ENCODE measurements around the gene RAMACL. TPM values are rescaled to one million over a fixed set of nuclear protein-coding genes. Genes with fewer than 3 reads are reported as not detected.

RAMACL gene
- total RNA-seq, 1 experiment from 2014 or later, result 0.28 TPM

GRCh38 chr6:166598441-166599138 lies 12.1 kb upstream of the RAMACL start:
- Mint-ChIP-seq H3K4me1 (peaks cover 22 to 26% of the 10 kb centered on the region in 2 experiments), H3K4me3 (no peak overlapping the region), H3K27me3 (ENCODE audit: low read depth) (peaks cover 1% of the 10 kb centered on the region; the same call in 1 of the 2 replicates), H3K9me3 (no peaks in the 10 kb centered on the region; a peak in 1 of 5 replicates), H3K27ac (no peak overlapping the region), H3K36me3 (ENCODE audit: insufficient read depth in 1 of 3, low read depth in 3 of 3) (peaks cover 0 to 11% (median 2%) of the 10 kb centered on the region in 3 experiments; a peak in 4 of 7 replicates)
- H2BK15ac ChIP-seq (ENCODE audit: low read depth, low read length), result no peak overlapping the region
- no peaks in the 10 kb centered on the region for H3K23me2 ChIP-seq (ENCODE audit: insufficient read length, low read depth, low read length, poor library complexity, severe bottlenecking)
- no peak overlapping the region for H4K5ac ChIP-seq (ENCODE audit: insufficient read length, low read depth, low read length)
- H2BK5ac ChIP-seq (ENCODE audit: insufficient read length, low read length), result no peak overlapping the region
- H4K20me1 ChIP-seq (ENCODE audit: control insufficient read depth, insufficient read depth, insufficient read length), result no peaks in the 10 kb centered on the region
- no peak overlapping the region for H3K4ac ChIP-seq (ENCODE audit: low read depth, low read length)
- no peak overlapping the region for H3K14ac ChIP-seq (ENCODE audit: insufficient read depth, low read length)
- no peak overlapping the region for H2BK120ac ChIP-seq (ENCODE audit: low read depth, low read length, poor library complexity, severe bottlenecking)
- no peak overlapping the region for H2AFZ ChIP-seq (ENCODE audit: low read length)
- H3K79me1 ChIP-seq (ENCODE audit: insufficient read depth, low read depth, low read length, poor library complexity, severe bottlenecking), result peaks cover 5% of the 10 kb centered on the region
- H2AK5ac ChIP-seq (ENCODE audit: insufficient read length, low read length), result no peak overlapping the region
- H3T11ph ChIP-seq (ENCODE audit: low read length), result no peak overlapping the region
- no peaks in the 10 kb centered on the region for H3K9me3 ChIP-seq (ENCODE audit: control insufficient read depth, low read depth, low read length)
- no peak overlapping the region for H2BK12ac ChIP-seq (ENCODE audit: insufficient read length, low read depth, low read length)
- H4K91ac ChIP-seq (ENCODE audit: insufficient read length, low read depth, low read length), result no peak overlapping the region
- no peak overlapping the region for H4K8ac ChIP-seq (replicated peaks; ENCODE audit: insufficient read length, low read depth, low read length)
- no peak overlapping the region for H3K4me2 ChIP-seq (ENCODE audit: insufficient read depth, insufficient read length, low read length)
- no CpG with 5 or more reads among the region's 11 CpGs for WGBS (ENCODE audit: extremely low coverage, insufficient read length, low lambda C conversion rate)
- peaks cover 3% of the 10 kb centered on the region; the same call in 1 of the 2 replicates for H3K4me1 ChIP-seq (ENCODE audit: insufficient read depth, low read length)
- H3K27ac ChIP-seq (ENCODE audit: insufficient read length, low read depth, low read length), result no peak overlapping the region
- no peak overlapping the region for H3K56ac ChIP-seq (ENCODE audit: insufficient read length, low read depth, low read length)
- no peak overlapping the region for H3K18ac ChIP-seq (ENCODE audit: insufficient read length, low read depth, low read length)
- no peak overlapping the region for H2BK20ac ChIP-seq (ENCODE audit: low read depth, low read length, poor library complexity, severe bottlenecking)
- TF ChIP-seq CTCF (conservative IDR thresholded peaks at IDR 0.05), result no peak
- no peaks in the 10 kb centered on the region for H3K27me3 ChIP-seq (ENCODE audit: insufficient read depth, low read length)
- H3K9ac ChIP-seq (ENCODE audit: extremely low read depth, insufficient read length, low read length), result no peak overlapping the region
- no peak overlapping the region for H3K23ac ChIP-seq (ENCODE audit: insufficient read length, low read depth, low read length)
- DNase-seq, result no peak
- peaks cover 6% of the 10 kb centered on the region; the same call in 1 of the 2 replicates for H3K79me2 ChIP-seq (ENCODE audit: insufficient read depth, low read length)

Measured in H9 (cell line).